ENCODE data around the gene NOL4L.
"Not testable (repeated sequence)": the region's sequence is repeated elsewhere in the genome, so short reads cannot be mapped to it uniquely, and the experiment has no call there.

The NOL4L gene

DNA sequence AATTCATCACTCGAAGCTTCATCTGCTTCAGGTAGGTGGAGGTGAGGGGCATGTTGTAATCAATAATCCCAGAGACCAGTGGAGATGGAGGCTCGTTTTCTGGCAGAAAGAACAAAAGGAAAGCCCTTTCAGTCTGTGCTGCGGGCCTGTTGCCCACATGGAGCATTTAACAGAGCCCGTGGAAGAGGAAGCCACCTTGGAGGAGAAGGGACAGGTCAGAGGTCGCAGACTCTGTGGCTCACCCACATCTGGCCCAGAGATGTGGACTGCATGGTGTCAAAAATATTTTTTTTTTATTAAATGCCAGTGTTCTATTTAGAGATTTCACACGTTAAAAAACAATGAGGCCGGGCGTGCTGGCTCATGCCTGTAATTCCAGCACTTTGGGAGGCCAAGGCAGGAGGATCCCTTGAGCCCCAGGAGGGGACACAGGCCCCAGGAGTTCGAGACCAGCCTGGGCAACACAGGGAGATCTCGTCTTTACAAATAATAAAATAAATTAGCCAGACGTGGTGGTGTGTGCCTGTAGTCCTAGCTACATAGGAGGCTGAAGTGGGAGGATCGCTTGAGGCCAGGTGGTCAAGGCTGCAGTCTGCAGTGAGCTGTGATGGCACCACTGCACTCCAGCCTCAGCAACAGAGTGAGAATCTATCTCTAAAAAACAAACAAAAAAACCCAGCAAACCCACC lies 73.6 kb downstream of the NOL4L start:
- no peak for FAIRE-seq
- DNase-seq (ENCODE audit: low spot score): no peak

DNA sequence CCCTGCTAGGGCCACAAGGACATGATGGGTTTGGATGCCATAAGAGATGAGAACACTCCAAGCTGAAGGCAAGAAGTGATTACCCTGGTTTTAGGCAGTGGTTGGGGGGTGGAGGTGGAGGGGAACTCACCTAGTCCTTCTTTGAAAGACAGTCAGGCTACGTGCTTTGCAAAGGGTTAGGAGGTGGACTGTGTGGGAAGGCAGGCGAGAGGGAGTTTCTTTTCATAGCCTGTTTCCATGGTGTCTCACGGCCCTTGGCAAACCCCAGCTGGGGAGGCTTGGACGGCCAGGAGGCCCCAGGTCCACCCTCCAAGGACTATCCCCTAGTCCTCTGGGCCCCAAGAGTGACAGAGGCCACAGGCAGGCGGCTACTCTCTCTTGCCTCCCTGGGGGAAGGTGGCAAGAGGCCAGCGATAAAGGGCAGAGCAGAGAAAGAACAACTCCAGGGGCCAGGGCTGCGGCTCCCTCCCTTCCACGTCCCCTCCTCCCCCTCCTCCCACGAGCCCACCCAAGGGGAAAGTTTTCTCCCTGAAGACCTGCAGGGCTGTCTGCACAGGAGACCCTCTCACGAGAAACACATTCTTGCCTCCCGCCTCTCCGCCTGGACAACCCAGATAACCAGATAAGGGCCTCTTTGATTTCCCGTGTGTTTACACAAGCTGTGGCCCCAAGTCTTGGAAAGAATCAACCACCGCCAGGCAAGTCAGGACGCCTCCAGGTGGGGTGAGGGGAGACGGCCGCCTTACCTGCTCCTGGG lies 74.4 kb downstream of the NOL4L start:
- DNase-seq (ENCODE audit: low spot score): no peak
- no peak for FAIRE-seq

DNA sequence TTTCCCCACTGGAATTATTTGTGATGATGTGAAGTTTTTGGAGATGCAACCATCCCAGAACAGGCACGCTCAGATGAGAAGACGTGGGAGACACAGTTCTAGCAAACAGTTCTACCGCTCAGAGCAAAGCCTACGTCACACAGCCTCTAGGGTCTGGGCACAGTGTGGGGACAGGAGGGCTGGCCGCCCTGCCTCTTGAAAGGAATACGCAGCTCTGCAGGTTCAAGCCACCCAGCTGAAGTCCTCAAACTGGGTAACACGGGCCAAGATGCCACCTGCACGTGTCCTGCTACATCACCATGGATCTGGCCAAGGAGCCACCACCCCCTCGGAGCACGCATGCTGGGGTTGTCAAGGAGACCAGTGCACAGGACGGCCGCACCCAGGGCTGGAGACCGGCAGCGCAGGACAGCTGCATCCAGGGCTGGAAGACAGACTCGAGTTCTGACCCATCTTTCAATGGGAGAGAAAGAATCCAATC lies 75.0 kb downstream of the NOL4L start:
- DNase-seq (ENCODE audit: low spot score): no peak
- FAIRE-seq: no peak

DNA sequence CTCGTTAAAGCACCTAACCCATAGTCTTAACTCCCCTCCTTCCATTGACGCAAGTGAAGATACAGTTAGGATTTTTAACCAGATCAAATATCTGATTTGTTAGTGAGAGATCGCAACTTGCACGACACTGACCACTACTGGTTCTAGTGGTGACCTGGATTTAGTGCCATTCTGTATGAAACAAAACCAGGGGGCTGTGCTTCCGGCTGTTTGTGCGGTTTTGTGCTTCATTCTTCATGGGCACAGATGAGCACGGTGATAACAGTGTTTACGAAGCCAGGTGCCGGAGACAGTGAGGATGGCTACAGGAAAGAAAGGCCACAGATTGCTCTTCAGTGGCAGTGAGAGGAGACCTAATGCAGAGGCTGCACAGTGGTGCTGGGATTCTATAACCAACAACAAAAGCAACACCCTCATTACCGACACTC lies 75.5 kb downstream of the NOL4L start:
- FAIRE-seq: no peak

DNA sequence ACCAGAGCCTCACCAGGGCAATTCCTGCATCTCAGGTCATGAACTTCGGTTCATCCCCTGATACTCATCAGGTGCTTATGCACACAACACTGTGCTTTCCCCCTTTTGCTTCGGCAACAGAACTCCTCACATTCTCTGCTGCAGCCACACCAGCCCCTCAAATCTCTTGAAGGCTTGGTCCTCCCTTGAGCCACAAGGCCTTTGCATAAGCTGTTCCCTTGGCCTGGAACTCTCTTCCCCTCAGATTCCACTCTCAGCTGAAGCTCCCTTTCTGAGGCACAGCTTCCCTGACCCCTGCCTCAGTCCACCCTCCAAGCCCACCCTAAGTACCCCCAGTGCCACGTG lies 76.4 kb downstream of the NOL4L start:
- DNase-seq (ENCODE audit: low spot score) (no peak), FAIRE-seq (no peak)

More for the DNA sequence above, 75.5 kb downstream of the NOL4L start:
- no peak for DNase-seq (ENCODE audit: low spot score)

DNA sequence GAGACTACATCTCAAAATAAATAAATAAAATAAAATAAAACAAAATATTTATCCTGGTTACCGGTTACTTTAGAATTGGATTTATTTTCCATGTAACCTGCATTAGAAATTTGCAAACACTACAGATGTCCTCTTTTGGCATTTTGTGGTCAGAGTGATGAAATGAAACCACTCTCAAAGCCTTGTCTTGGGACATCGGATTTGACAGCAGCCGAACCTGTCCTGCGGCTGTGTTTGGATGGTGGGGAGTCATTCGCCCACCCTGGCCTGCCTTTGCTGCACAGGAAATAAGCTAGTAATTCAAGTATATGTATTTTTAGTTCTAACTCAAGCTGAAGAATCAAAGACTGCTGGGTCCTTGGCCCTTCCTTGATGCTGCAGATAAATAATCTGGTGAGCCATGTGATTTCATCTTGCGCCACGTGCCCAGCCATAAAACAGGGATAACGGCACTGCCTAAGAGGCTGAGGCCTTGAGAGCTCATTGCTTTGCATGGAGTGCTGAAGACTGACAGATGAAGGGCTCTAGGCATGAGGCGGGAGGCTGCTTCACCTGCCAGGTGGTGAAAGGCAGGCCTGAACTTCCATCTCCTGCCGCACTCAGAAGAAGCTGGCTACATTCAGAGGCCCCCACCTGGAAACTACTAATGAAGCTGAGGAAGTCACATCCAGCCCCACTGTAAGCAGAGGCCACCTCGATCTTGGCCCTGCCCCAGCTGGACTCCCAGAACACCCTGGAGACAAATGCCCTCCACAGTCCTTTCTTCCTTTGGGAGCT lies 76.9 kb downstream of the NOL4L start:
- no peak for DNase-seq (ENCODE audit: low spot score)

DNA sequence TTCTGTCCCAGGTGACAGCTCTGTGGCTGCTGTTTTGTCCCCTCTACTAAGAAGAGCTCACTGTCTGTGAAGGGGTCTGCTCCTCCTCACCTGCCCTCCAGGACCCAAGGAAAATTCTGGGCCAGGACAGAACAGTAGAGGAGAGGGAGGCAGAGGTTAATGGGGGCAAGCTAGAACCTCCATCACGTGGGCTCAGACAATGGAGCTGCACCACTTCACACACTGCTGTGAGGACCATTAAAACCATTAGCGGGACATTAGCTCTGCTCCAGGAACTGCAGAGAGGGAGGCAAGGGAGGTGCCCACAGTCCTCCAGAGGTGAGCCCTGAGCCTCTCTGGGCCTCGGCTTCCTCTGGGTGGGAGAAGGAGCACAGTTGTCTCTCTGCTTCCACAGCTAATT lies 78.4 kb downstream of the NOL4L start:
- no peak for FAIRE-seq
- no peak for DNase-seq (ENCODE audit: low spot score)

More for the DNA sequence above, 76.9 kb downstream of the NOL4L start:
- no peak for FAIRE-seq

DNA sequence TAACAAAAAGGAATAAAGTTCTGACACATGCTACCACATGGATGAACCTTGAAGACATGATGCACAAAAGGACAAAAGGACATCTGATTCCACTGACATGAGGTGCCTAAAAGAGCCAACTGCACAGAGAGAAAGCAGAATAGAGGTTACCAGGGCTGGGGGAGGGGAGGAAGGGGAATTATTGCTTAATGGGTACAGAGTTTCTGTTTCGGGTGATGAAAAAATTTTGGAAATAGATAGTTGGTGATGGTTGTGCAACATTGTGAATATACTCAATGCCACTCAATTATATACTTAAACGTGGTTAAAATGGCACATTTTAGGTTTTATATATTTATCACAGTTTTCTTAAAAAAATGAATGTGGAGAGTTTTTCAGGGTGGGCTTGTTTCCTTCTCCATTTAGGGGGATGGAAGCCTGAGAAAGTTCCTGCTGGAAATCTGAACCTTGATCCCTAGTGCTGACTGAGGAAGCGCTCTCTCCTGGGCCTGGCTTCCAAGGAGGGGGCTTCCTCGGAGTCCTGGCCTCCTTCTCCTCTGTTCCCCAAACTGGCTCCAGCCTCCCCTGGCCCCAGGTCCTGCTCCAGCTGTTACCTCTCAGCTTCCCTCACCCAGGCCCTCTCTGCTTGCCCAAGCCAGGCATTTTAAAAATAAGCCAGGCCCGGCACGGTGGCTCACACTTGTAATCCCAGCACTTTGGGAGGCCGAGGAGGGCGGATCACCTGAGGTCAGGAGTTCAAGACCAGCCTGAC lies 79.2 kb downstream of the NOL4L start:
- FAIRE-seq: no peak
- no peak for DNase-seq (ENCODE audit: low spot score)

DNA sequence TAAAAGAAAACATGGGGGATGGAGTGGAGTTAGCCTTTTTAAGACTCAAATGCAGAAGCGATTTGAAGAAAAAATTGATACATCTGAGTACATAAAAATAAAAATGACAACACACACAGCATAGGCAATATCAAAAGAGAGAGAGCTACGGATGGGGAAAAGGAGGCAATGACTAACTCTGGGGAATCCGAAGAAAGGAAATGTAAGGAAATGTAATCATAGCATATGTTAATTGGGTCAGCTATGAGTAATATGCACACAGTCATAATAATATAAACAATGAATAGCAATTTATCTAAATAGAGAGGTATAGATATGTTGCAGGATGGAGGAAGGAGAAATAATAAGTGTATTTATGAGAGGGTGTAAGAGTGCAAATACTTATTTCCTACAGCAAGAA lies 83.4 kb downstream of the NOL4L start:
- FAIRE-seq (no peak), DNase-seq (ENCODE audit: low spot score) (no peak)

DNA sequence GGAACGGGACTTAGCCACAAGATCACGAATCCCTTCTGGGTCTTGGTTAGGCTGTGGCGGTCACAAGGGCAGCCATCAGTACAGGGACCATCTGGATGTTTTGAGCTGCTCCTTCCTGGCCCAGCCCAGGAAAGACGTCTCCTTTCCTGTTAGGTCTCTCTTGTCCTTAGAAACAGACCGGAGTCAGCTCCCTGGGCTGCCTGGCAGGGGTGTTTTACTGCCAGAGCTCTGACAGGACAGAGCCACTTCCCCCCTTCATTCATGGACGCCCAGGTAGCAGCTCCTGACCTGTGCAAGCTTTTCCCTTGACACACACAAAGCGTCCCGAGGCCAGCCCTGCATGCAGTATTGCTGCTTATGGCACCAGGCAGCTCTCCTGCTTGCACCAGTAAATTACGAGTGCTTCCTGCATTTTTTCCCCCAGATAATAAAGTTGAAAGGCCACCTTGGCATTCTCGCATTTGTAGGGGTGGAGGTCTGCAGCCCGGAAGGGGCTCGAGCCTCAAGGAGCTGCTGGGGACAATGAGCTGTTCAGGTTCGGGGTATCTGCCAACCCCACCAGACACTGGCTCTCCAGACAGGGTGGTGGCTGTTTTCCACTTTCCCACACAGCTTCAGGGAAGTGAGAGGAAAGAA lies 87.4 kb downstream of the NOL4L start:
- DNase-seq (ENCODE audit: low spot score) (no peak), FAIRE-seq (no peak)

DNA sequence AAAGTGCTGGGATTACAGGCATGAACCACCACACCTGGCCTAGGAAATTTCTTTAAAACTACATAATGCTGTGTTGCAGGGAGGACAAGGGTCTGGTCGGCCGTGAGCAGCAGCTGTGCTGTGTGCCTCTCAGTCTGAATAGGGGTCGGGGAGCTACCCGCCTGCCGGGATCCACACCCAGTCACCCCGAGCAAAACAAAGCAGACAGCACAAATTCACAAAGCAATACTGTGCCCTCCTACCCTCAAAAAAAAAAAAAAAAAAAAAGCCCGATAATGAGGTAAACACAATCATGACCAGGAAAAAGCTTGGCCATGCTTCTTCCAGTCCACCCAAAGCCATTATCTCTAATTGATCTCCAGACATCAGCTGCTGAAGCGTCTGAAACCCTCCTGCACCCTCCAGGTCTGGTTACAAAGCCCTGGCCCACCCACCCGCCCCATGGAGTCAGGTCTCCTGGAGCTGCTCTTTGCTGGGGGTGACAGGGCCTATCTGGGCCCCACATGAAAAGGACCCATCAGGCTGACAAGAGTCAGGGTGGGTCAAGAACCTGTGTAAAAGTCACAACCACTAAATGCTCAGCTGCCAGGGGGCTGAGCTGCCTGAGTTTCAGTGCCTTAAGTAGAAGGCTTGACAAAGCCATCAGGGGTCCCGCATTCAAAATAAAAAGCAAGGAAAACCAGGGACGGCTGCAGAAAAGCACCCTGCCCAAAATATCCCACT lies 88.2 kb downstream of the NOL4L start:
- DNase-seq (ENCODE audit: low spot score) (no peak), FAIRE-seq (no peak)

DNA sequence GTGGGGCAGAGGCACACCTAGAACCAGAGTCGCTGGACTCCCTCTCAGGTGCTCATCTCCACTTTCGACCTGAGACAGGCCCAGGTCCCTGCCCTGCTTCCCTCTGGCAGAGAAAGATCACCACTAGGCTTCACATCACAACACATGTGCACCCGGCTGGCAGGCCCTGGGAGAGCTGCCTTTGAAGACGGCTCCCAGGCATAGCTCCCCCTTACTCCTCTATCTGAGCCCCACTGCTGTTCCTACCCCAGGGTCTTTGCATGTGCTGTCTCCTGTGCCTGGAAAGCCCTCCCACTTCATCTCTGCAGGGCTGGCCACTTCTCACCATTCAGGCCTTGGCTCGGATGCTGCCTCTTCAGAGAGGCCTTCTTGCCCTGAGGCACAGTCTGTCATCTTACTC lies 89.2 kb downstream of the NOL4L start:
- FAIRE-seq (no peak), DNase-seq (ENCODE audit: low spot score) (no peak)

DNA sequence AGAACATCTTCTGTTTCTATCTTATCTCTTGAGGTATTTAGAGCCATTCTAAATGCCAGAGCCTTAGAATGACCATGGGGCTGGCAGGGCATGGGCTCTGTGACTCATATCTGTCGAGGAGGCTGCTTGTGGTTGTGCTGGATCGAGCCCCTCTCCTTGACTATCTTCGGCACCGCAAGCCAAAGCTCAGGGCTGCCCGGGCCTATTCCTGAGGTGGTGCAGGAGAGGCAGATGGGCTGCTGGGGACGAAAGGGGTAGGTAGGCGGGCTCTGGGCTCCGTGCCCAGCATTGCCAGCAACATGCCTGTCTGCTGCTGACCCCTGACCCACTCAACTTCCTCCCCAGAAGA lies 89.9 kb downstream of the NOL4L start:
- FAIRE-seq: no peak

DNA sequence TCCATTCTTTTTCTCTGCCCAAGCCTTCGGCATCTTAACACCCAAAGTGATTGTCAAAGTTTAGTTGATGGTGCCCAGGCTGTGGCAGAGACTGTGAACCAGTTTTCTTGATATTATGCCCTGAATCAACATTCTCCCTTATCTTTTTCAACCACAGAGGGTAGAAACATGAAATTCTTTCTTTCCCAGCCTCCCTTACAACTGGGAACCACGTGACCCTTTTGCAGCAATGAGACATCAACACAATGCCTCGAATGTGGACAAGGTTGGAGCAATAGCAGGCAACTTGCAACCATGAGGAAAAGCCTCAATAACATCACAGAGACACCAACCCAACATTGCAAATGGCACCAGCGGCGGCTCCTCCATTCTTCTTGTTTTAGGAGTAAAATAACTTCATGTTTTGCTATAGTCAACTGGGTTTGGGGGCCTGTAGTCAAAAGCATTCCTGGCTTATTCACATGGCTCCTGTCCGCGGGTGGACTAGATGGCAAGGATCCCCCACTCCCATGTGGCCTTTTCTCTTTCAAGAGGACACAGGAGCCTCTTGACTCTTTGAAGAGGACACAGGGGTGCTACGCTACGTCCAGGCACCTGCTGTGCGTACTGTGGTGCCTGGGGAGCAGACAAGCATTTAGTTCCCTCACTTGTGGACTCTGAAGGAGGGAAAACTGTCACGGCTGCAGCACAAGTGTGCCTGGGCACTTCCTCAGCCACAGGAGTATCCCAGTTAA lies 90.5 kb downstream of the NOL4L start:
- DNase-seq (ENCODE audit: low spot score) (no peak), FAIRE-seq (no peak)

More for the DNA sequence above, 89.9 kb downstream of the NOL4L start:
- no peak for DNase-seq (ENCODE audit: low spot score)

DNA sequence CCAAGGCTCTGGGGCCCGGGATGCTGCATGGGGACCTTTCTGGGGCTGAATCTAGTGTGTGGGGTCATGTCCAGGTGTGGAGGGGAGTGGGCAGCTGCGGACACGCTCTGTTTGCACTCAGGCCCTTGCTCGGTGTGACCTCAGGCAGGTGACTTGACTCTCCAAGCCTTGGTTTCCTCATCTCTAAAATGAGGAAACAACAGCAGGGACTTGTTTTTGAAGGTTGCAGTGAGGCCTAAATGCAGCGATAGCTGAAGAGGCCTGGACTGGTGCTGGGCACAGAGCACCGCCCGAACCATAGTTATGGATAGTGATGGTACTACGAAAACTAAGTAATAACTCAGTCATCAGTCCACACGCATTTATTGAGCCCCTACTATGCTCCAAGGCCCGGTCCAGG lies 91.8 kb downstream of the NOL4L start:
- FAIRE-seq: no peak

DNA sequence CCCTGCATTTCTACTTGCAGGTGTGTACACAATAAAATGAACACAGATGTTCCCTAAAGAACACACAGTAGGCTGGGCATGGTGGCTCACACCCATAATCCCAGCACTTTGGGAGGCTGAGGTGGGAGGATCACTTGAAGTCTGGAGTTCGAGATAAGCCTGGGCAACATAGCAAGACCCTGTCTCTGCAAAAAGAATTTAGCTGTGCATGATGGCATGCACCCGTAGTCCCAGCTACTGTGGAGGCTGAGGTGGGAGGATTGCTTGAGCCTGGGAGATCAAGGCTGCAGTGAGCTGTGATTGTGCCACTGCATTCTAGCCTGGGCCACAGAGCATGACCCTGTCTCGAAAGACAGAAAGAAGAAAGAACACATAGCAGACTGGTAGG lies 93.4 kb downstream of the NOL4L start:
- DNase-seq (ENCODE audit: low spot score); FAIRE-seq: not testable (repeated sequence)

More for the DNA sequence above, 91.8 kb downstream of the NOL4L start:
- DNase-seq (ENCODE audit: low spot score): no peak

DNA sequence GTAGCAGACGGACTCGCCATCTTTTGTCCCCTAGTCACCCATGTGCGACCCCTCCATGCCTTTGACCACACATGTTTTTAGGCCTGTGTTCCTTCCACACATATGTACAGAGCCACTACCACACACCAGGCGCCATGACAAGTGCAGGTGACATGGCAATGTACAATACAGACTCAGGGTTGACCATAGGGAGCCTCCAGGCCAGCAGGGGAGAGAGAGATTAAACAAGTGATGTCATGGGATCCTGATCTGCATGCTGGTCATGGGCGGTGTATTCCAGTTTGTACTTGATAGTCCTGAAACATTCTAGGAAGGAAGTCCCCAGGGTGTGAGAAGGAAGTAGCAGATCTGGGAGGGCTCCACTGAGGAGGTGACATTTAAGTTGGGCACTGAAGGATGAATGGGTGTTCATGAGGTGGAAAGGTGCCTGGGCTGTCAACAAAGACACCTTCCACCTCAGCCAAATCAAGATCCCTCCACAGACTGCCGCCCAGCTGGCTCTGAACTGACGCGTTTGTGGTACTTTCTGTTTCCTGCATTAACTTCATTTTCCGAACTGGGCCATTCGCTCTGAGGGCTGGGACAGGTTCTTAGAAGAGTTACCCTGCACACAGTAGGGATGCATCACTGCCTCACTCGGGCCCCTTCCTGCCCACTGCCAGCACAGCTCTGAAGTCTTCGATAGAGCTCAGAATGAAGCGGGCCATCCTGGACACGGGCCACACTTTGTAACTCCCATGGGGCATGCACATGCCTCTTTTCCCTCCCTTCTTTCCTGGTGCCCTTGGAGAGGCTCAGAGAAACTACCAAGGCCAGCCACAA lies 94.0 kb downstream of the NOL4L start:
- DNase-seq (ENCODE audit: low spot score) (no peak), FAIRE-seq (no peak)

DNA sequence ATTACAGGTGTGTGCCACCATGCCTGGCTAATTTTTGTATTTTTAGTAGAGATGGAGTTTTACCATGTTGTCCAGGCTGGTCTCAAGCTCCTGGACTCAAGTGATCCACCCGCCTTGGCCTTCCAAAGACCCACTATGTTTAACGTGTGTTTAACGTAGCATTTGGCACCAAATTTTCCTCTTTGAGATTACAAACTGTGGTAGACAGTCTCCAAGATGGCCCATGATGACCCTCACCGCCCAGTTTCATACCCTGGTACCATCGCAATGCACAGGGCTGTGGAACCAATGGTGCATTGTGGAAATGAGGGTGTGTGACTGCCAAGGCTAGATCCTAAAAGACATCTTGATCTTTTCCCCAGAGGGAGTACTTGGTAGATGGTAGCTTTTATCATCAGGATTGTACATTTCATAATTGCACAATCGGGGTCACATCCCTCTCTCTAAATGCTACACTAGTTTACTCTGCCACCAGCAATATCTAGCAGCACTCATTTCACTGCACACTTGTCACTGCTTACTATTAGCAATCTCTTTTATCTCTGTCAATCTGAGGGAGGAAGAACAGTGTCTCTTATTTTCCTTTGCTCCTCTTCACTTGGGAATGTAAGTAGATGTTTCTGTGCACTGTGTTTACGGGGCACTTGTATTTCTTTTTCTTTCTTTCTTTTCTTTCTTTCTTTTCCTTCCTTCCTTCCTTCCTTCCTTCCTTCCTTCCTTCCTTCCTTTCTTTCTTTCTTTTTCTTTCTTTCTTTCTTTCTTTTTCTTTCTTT lies 96.9 kb downstream of the NOL4L start:
- FAIRE-seq (no peak), DNase-seq (ENCODE audit: low spot score) (no peak)

Data from urothelium cell line (cell line).